ENCODE measurements around the gene C4orf50. TPM values are rescaled to one million over a fixed set of nuclear protein-coding genes. Genes with fewer than 3 reads are reported as not detected.

Gene C4orf50
- total RNA-seq, 1 donor from 2014 or later = 0.09 TPM

GRCh38 chr4:5962416-5962815, 55.8 kb downstream of the C4orf50 start:
- Histone ChIP-seq H3K27me3 (ENCODE audit: low read depth) (no peaks in the 10 kb centered on the region), H3K4me1 (no peaks in the 10 kb centered on the region), H3K4me3 (no peak overlapping the region), H3K9me3 (no peaks in the 10 kb centered on the region), H3K27ac (no peak overlapping the region), H3K36me3 (no peaks in the 10 kb centered on the region)
- intact Hi-C loops (cut with DNase I) = no loop called here
- DNase-seq = no peak
- ATAC-seq = no peak
- TF ChIP-seq CTCF (IDR thresholded peaks at IDR 0.05) = no peak

GRCh38 chr4:5960252-5960880, 57.9 kb downstream of the C4orf50 start:
- intact Hi-C loops (cut with DNase I) = no loop called here
- Histone ChIP-seq H3K27me3 (ENCODE audit: low read depth) (peaks cover 4% of the 10 kb centered on the region), H3K4me1 (peaks cover 5% of the 10 kb centered on the region), H3K9me3 (no peaks in the 10 kb centered on the region), H3K36me3 (no peaks in the 10 kb centered on the region), H3K4me3 (no peak overlapping the region), H3K27ac (no peak overlapping the region)
- TF ChIP-seq CTCF (IDR thresholded peaks at IDR 0.05) = no peak
- ATAC-seq (no peak), DNase-seq (no peak)

- ATAC-seq (no peak), DNase-seq (no peak)
- Histone ChIP-seq H3K4me3 (no peak overlapping the region), H3K4me1 (peaks cover 5% of the 10 kb centered on the region), H3K27me3 (ENCODE audit: low read depth) (peaks cover 5% of the 10 kb centered on the region), H3K27ac (no peak overlapping the region), H3K36me3 (no peaks in the 10 kb centered on the region), H3K9me3 (no peaks in the 10 kb centered on the region)
- intact Hi-C loops (cut with DNase I) = no loop called here
- TF ChIP-seq CTCF (IDR thresholded peaks at IDR 0.05) = no peak
These were observed 58.8 kb downstream of the C4orf50 start for GRCh38 chr4:5959211-5959982.

- Histone ChIP-seq H3K27ac (no peak overlapping the region), H3K9me3 (no peaks in the 10 kb centered on the region), H3K4me1 (peaks cover 5% of the 10 kb centered on the region), H3K4me3 (no peak overlapping the region), H3K27me3 (ENCODE audit: low read depth) (peaks cover 5% of the 10 kb centered on the region), H3K36me3 (no peaks in the 10 kb centered on the region)
- TF ChIP-seq CTCF (IDR thresholded peaks at IDR 0.05) = no peak
- ATAC-seq (no peak), DNase-seq (no peak)
- intact Hi-C loops (cut with DNase I) = no loop called here
These were observed 60.0 kb downstream of the C4orf50 start for GRCh38 chr4:5958199-5958735.

- ATAC-seq (no peak), DNase-seq (no peak)
- peaks cover 5% of the 10 kb centered on the region for H3K4me1 ChIP-seq
- peaks cover 13% of the 10 kb centered on the region for H3K27me3 ChIP-seq (ENCODE audit: low read depth)
- H3K27ac ChIP-seq = no peak overlapping the region
- no peak overlapping the region for H3K4me3 ChIP-seq
- no peak for TF ChIP-seq CTCF (IDR thresholded peaks at IDR 0.05)
- H3K36me3 ChIP-seq = no peaks in the 10 kb centered on the region
- no peaks in the 10 kb centered on the region for H3K9me3 ChIP-seq
- intact Hi-C loops (cut with DNase I) = no loop called here
These were observed 61.2 kb downstream of the C4orf50 start for GRCh38 chr4:5957076-5957475.
